K562 (cell line): ENCODE results near the gene AP3M1. TPM values are rescaled to one million over a fixed set of nuclear protein-coding genes. Genes with fewer than 3 reads are reported as not detected.

ENCODE experiments used
- ATAC-seq: fragments of 200-7000 bp; cut with Tn5 transposase; 3 replicates; pipeline ENCODE4 v1.9.1; 2020; ENCODE audit warnings: moderate library complexity
- BruUV-seq: library from RNA; stranded (reverse); fragments of 400-500 nt; replicated peaks from 2 replicates; lab custom pipeline; 2021; lab: Mats Ljungman, UMichigan
- CTCF ChIA-PET: fragments of 300-600 bp; formaldehyde crosslinking; extraction: SDS; loops from one replicate; lab custom pipeline; 2021; ENCODE audit warnings: low intra/inter-chr PET ratio; lab: Yijun Ruan, JAX
- POLR2A ChIA-PET: fragments of 300-600, 350-650 bp; sonication (Branson Sonifier 250); formaldehyde crosslinking; extraction: SDS; loops from one replicate; lab custom pipeline; 2021; ENCODE audit warnings: antibody characterized with exemption, inconsistent platforms; lab: Yijun Ruan, JAX
- DNase-seq, 4 experiments: peaks; one replicate each; pipeline versions ENCODE4 v3.0.0 to v3.0.0-alpha.2; 2011 to 2018; ENCODE audit warnings: low spot score in 3 of 4, mixed read lengths in 3 of 4; ENCODE audit errors: extremely low read depth in 1 of 4
- FAIRE-seq: peaks from 2 replicates; lab custom pipeline; 2011; peaks lifted over from hg19 to GRCh38; lab: Jason Lieb, UNC
- H2AFZ ChIP-seq: 2 replicates; pipeline ENCODE4 v1.6.0; 2011; ENCODE audit warnings: low read depth, low read length, control low read depth, inconsistent platforms
- H3K27ac ChIP-seq: fragments of 200-600 bp; 3 replicates; pipeline ENCODE4 v1.8.0; 2011; ENCODE audit warnings: low read depth, mild to moderate bottlenecking, control low read depth, inconsistent platforms, low read length, moderate library complexity, mixed read lengths; ENCODE audit errors: extremely low read depth
- H3K27me3 ChIP-seq, 2 experiments: fragments of 300-600 bp in 1 of 2; 2 replicates in 1 of 2; 3 replicates in 1 of 2; pipeline versions ENCODE4 v1.6.0 to v1.8.0; 2011; ENCODE audit warnings: inconsistent platforms in 2 of 2, low read length in 2 of 2, mild to moderate bottlenecking in 1 of 2, mixed read lengths in 1 of 2, moderate library complexity in 1 of 2; ENCODE audit not compliant: control insufficient read depth in 2 of 2, insufficient read depth in 2 of 2
- H3K36me3 ChIP-seq: fragments of 300-600 bp; 3 replicates; pipeline ENCODE4 v1.8.0; 2011; ENCODE audit warnings: mild to moderate bottlenecking, low read length, inconsistent platforms; ENCODE audit not compliant: control insufficient read depth, insufficient read depth
- H3K4me1 ChIP-seq, 2 experiments: fragments of 200-600 bp in 1 of 2; replicated peaks in 1 of 2; 2 replicates in 1 of 2; 3 replicates in 1 of 2; pipeline versions ENCODE4 v1.5.1 to v1.8.0; 2011; ENCODE audit warnings: inconsistent platforms in 2 of 2, low read length in 2 of 2, mild to moderate bottlenecking in 1 of 2, mixed read lengths in 1 of 2, moderate library complexity in 1 of 2; ENCODE audit not compliant: control insufficient read depth in 2 of 2, insufficient read depth in 2 of 2
- H3K4me2 ChIP-seq: 2 replicates; pipeline ENCODE4 v1.6.1; 2011; ENCODE audit warnings: low read length, control low read depth, inconsistent platforms, mixed read lengths; ENCODE audit not compliant: insufficient read depth
- H3K4me3 ChIP-seq: fragments of 200-600 bp; sonication (generic), shearing (Covaris generic); 2 replicates; pipeline ENCODE4 v1.5.1; 2016; ENCODE audit warnings: control low read depth, inconsistent platforms
- H3K79me2 ChIP-seq: fragments of 200-600 bp; 3 replicates; pipeline ENCODE4 v1.8.0; 2011; ENCODE audit warnings: low read length, inconsistent platforms; ENCODE audit not compliant: control insufficient read depth, insufficient read depth
- H3K9ac ChIP-seq, 2 experiments: 2 replicates each; pipeline versions ENCODE4 v1.6.0 to v1.6.1; 2011; ENCODE audit warnings: low read depth in 2 of 2, low read length in 2 of 2, control low read depth in 1 of 2, inconsistent platforms in 1 of 2, mild to moderate bottlenecking in 1 of 2, mixed read lengths in 1 of 2; ENCODE audit not compliant: insufficient read depth in 1 of 2
- H3K9me1 ChIP-seq: one replicate; pipeline ENCODE4 v1.6.0; 2011; ENCODE audit warnings: inconsistent platforms, mild to moderate bottlenecking, low read length, moderate library complexity; ENCODE audit not compliant: control insufficient read depth, insufficient read depth
- H3K9me3 ChIP-seq: replicated peaks from 2 replicates; pipeline ENCODE4 v1.5.1; 2011; ENCODE audit warnings: low read depth, low read length, inconsistent platforms; ENCODE audit not compliant: control insufficient read depth, insufficient read depth
- H4K20me1 ChIP-seq: replicated peaks from 2 replicates; pipeline ENCODE4 v1.6.1; 2011; ENCODE audit warnings: low read length, inconsistent platforms, mixed read lengths; ENCODE audit not compliant: control insufficient read depth, insufficient read depth
- HNRNPL ChIP-seq: fragments of 200-400 bp; formaldehyde crosslinking; IDR thresholded peaks from 2 replicates; pipeline ENCODE4 v1.6.1; 2017; ENCODE audit warnings: low read depth, mild to moderate bottlenecking, low read length
- MAZ ChIP-seq, 2 experiments: fragments of 450-650 bp in 1 of 2; sonication (generic) in 1 of 2; formaldehyde crosslinking; IDR thresholded peaks in 1 of 2; conservative IDR thresholded peaks in 1 of 2; 2 replicates each; pipeline versions ENCODE4 v1.4.0 to v1.5.0; 2020; ENCODE audit warnings: mild to moderate bottlenecking in 1 of 2, missing genetic modification reagents in 1 of 2
- NCOR1 ChIP-seq: fragments of 450-650 bp; IDR thresholded peaks from 2 replicates; pipeline ENCODE4 v1.6.1; 2016; ENCODE audit warnings: mild to moderate bottlenecking, moderate library complexity
- RBM22 ChIP-seq: fragments of 200-400 bp; formaldehyde crosslinking; IDR thresholded peaks from 2 replicates; pipeline ENCODE4 v1.6.1; 2018; ENCODE audit warnings: low read length, low read depth; ENCODE audit not compliant: poor library complexity, severe bottlenecking
- SLC30A9 ChIP-seq: fragments of 250-450 bp; sonication (Bioruptor Pico); IDR thresholded peaks from 2 replicates; pipeline ENCODE4 v1.8.0; 2022; ENCODE audit warnings: mild to moderate bottlenecking, moderate library complexity
- SMARCA4 ChIP-seq: fragments of 450-650 bp; IDR thresholded peaks from 2 replicates; pipeline ENCODE4 v1.6.1; 2016
- ZNF224 ChIP-seq: sonication (generic); formaldehyde crosslinking; IDR thresholded peaks from 2 replicates; pipeline ENCODE4 v1.8.0; 2022; ENCODE audit warnings: mild to moderate bottlenecking, missing genetic modification reagents
- ZNF282 ChIP-seq: sonication (generic); formaldehyde crosslinking; IDR thresholded peaks from 2 replicates; pipeline ENCODE4 v1.8.1; 2023; ENCODE audit warnings: missing genetic modification reagents
- ZNF584 ChIP-seq: fragments of 200-800 bp; sonication (Bioruptor generic); IDR thresholded peaks from 2 replicates; pipeline ENCODE4 v1.6.1; 2016; ENCODE audit warnings: low read depth, mild to moderate bottlenecking, missing genetic modification characterization, missing compliant biosample characterization
- WGBS: fragments of 100-300 bp; shearing (Covaris generic); methylation state at CpG from one replicate; pipeline ENCODE4 v1.1.6; 2016; ENCODE audit warnings: low coverage, mixed read lengths; ENCODE audit not compliant: insufficient coverage; ENCODE audit errors: missing lambda C conversion rate; 5-methylcytosine and 5-hydroxymethylcytosine counted together
- in situ Hi-C: fragments of 300-500 bp; cut with MboI; formaldehyde crosslinking; loops from 4 replicates; pipeline ENCODE4 v1.15.0; 2018; ENCODE audit warnings: inconsistent platforms, mixed read lengths
- intact Hi-C: fragments of 100-400 bp; cut with micrococcal nuclease; formaldehyde crosslinking; loops from 2 replicates; pipeline ENCODE4 v1.14.2; 2022
- polyA plus RNA-seq, 8 experiments: library from polyadenylated mRNA; depleted of rRNA in 4 of 8; stranded (reverse) in 5 of 8; unstranded in 3 of 8; fragments of >200 nt; fragmentation: Nextera tagmentation in 2 of 8; fragmentation: Illumina TruSeq in 1 of 8; extraction: Ambion mirVana in 2 of 8; extraction: Trizol in 1 of 8; gene quantifications; 2 replicates each; pipeline versions ENCODE4 v1.2.1 to v1.2.3, GENCODE V29; 2011 to 2014; ENCODE audit warnings: inconsistent platforms in 1 of 8, missing spikeins in 1 of 8
- total RNA-seq, 7 experiments: library from RNA; depleted of rRNA in 6 of 7; stranded (reverse); fragments of >200 nt in 6 of 7; fragmentation: Illumina TruSeq in 2 of 7; extraction: Trizol in 2 of 7; gene quantifications; 2 replicates each; pipeline versions ENCODE4 v1.2.1 to v1.2.3, GENCODE V29; 2011 to 2021; ENCODE audit warnings: low replicate concordance in 1 of 7
- TF ChIP-seq, protein P1 (sequence below): fragments of 250-450 bp; sonication (Bioruptor Pico); IDR thresholded peaks from 2 replicates; pipeline ENCODE4 v1.5.0; 2021
- TF ChIP-seq, protein P2 (sequence below): fragments of 250-450 bp; sonication (Bioruptor Pico); IDR thresholded peaks from 2 replicates; pipeline ENCODE4 v1.5.0; 2020; ENCODE audit warnings: mild to moderate bottlenecking, borderline replicate concordance
- TF ChIP-seq, protein P3 (sequence below), 2 experiments: fragments of 250-450 bp in 1 of 2; fragments of 450-650 bp in 1 of 2; sonication (Bioruptor Pico) in 1 of 2; IDR thresholded peaks; 2 replicates each; pipeline versions ENCODE4 v1.6.1 to v1.8.0; 2016 to 2021; ENCODE audit warnings: mild to moderate bottlenecking in 2 of 2, moderate library complexity in 2 of 2, missing compliant biosample characterization in 1 of 2, missing genetic modification characterization in 1 of 2
- TF ChIP-seq, protein P4 (sequence below): fragments of 250-450 bp; sonication (Bioruptor Pico); IDR thresholded peaks from 2 replicates; pipeline ENCODE4 v1.5.0; 2021; ENCODE audit warnings: mild to moderate bottlenecking, borderline replicate concordance

The AP3M1 gene
- total and polyA plus RNA-seq, 9 of the 15 experiments (the other 6 are each of a cell fraction or from before 2014, with no cell fraction given), result 44.3 to 135 (median 67.6) TPM

DNA sequence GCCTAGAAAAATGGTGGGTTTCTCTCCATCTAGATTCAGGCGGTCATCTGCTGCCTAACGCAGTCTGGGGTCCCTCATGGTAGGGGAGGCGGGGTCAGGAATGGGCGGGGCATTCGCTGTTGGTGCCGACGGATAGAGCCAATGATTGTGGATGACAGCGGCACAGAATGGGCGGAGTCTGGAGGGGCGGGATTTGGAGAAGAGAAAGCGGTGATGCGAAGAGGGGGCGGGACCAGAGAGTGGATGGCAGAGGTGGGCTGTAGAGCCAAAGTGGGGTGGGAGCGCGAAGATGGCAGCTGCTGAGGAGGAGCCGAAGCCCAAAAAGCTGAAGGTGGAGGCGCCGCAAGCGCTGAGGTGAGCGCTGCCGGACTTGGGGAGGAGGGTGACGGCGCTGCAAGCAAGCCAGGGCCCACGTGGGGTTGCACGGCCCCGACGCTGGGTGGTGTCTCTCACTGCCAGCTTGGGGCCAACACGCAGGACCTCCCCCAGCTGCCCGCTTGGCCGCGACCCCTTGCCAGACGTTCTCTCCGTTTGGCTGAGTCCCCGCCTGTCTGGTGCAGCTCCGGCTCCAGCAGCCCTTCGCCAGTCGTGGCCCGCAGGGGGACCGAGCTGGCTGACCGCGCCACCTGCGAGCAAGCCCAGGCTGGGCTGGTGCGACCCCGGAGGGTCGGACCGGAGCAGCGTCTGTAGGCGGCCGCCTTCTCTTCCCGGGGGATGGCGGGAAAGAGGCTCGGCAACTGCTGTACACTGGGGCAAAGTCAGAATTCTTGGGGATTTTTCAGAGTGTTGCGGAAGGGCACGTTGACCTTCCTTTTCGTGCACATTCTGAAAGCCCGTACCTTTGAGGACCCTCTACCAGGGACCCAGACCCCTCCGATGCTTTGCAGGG is 606 bp upstream of the AP3M1 start, which contains the start of gene ADK:
Gene ADK (plus strand): TSS at position 232 of the 889 bp plus-strand sequence. CDS start 58 bp downstream, at position 290.
- H3K9ac ChIP-seq, result peak within 1 kb of the TSS; percentile 85 to 96
- FAIRE-seq, result peak; percentile 95
- H3K36me3 ChIP-seq, result peaks cover 18% of the 10 kb centered on the region; the same call in 2 of the 3 replicates
- in situ Hi-C loops, result no loop called here
- peak; percentile 99 to 100 (median 100) for DNase-seq
- WGBS, result under 1% methylated on average over 57 of the region's 57 CpGs
- H3K4me1 ChIP-seq, result peaks cover 5 to 22% of the 10 kb centered on the region in 2 experiments; a peak in 4 of 5 replicates
- H3K9me3 ChIP-seq, result no peaks in the 10 kb centered on the region
- BruUV-seq, result TSS peak; percentile 60
- peak within 1 kb of the TSS; percentile 94 for H3K27ac ChIP-seq
- H3K9me1 ChIP-seq, result no peaks in the 10 kb centered on the region
- no peaks in the 10 kb centered on the region for H3K27me3 ChIP-seq
- H3K4me3 ChIP-seq, result peak within 1 kb of the TSS; percentile 93
- peak within 1 kb of the TSS; percentile 98 for H3K4me2 ChIP-seq
- CTCF ChIA-PET, result interaction anchor here (0.9 to 1.2 kb wide), 3 partner anchors 84 to 93 kb away, joined by 3 to 5 read pairs (median 5); no protein-coding TSS in a partner anchor
- H3K79me2 ChIP-seq, result peaks cover 91% of the 10 kb centered on the region
- H4K20me1 ChIP-seq, result no peaks in the 10 kb centered on the region; the same call in 1 of the 2 replicates
- peak within 1 kb of the TSS; percentile 90 for H2AFZ ChIP-seq
- ATAC-seq, result peak; percentile 93
- intact Hi-C loops, result loop anchor here (2.0 to 5.0 kb wide), 2 partner anchors 26 to 81 kb away; no protein-coding TSS in a partner anchor
- POLR2A ChIA-PET, result interaction anchor here (0.5 to 2.1 kb wide), 17 partner anchors 8 to 269 kb away, joined by 3 to 10 read pairs (median 3); no protein-coding TSS in a partner anchor
- no peak for TF ChIP-seq ZNF282 (CRISPR knock-in tag)
- TF ChIP-seq, protein P1, sequence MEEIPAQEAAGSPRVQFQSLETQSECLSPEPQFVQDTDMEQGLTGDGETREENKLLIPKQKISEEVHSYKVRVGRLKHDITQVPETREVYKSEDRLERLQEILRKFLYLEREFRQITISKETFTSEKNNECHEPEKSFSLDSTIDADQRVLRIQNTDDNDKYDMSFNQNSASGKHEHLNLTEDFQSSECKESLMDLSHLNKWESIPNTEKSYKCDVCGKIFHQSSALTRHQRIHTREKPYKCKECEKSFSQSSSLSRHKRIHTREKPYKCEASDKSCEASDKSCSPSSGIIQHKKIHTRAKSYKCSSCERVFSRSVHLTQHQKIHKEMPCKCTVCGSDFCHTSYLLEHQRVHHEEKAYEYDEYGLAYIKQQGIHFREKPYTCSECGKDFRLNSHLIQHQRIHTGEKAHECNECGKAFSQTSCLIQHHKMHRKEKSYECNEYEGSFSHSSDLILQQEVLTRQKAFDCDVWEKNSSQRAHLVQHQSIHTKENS (CRISPR knock-in tag), result no peak
- peak; percentile 47 to 76 for TF ChIP-seq MAZ (CRISPR knock-in tag; conservative IDR thresholded peaks at IDR 0.05 in 1 of 2, IDR thresholded peaks at IDR 0.05 in 1 of 2)
- no peak for TF ChIP-seq SLC30A9 (CRISPR knock-in tag)
- TF ChIP-seq, protein P2, sequence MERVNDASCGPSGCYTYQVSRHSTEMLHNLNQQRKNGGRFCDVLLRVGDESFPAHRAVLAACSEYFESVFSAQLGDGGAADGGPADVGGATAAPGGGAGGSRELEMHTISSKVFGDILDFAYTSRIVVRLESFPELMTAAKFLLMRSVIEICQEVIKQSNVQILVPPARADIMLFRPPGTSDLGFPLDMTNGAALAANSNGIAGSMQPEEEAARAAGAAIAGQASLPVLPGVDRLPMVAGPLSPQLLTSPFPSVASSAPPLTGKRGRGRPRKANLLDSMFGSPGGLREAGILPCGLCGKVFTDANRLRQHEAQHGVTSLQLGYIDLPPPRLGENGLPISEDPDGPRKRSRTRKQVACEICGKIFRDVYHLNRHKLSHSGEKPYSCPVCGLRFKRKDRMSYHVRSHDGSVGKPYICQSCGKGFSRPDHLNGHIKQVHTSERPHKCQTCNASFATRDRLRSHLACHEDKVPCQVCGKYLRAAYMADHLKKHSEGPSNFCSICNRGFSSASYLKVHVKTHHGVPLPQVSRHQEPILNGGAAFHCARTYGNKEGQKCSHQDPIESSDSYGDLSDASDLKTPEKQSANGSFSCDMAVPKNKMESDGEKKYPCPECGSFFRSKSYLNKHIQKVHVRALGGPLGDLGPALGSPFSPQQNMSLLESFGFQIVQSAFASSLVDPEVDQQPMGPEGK, result no peak
- peak; percentile 97 for TF ChIP-seq HNRNPL
- TF ChIP-seq ZNF584 (CRISPR knock-in tag), result no peak
- peak; percentile 72 for TF ChIP-seq RBM22
- TF ChIP-seq, protein P3, sequence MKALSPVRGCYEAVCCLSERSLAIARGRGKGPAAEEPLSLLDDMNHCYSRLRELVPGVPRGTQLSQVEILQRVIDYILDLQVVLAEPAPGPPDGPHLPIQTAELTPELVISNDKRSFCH (CRISPR knock-in tag; IDR thresholded peaks at IDR 0.05), result no peak
- TF ChIP-seq, protein P3 (tag; IDR thresholded peaks at IDR 0.05), result peak; percentile 84; the same call in 1 of the 2 replicates
- no peak for TF ChIP-seq NCOR1
- TF ChIP-seq ZNF224 (CRISPR knock-in tag), result peak; percentile 81; the same call in 1 of the 2 replicates
- no peak for TF ChIP-seq SMARCA4
- TF ChIP-seq, protein P4, sequence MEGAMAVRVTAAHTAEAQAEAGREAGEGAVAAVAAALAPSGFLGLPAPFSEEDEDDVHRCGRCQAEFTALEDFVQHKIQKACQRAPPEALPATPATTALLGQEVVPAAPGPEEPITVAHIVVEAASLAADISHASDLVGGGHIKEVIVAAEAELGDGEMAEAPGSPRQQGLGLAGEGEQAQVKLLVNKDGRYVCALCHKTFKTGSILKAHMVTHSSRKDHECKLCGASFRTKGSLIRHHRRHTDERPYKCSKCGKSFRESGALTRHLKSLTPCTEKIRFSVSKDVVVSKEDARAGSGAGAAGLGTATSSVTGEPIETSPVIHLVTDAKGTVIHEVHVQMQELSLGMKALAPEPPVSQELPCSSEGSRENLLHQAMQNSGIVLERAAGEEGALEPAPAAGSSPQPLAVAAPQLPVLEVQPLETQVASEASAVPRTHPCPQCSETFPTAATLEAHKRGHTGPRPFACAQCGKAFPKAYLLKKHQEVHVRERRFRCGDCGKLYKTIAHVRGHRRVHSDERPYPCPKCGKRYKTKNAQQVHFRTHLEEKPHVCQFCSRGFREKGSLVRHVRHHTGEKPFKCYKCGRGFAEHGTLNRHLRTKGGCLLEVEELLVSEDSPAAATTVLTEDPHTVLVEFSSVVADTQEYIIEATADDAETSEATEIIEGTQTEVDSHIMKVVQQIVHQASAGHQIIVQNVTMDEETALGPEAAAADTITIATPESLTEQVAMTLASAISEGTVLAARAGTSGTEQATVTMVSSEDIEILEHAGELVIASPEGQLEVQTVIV (CRISPR knock-in tag), result no peak
